GM21423 (cell line): ENCODE measurements around the gene RPS10.
"Not testable (repeated sequence)": the region's sequence is repeated elsewhere in the genome, so short reads cannot be mapped to it uniquely, and the experiment has no call there.

Source experiments
- ATAC-seq: cut with Tn5 transposase; IDR thresholded peaks from one replicate; pipeline ENCODE4 v1.9.1; 2021; ENCODE audit warnings: mild to moderate bottlenecking, moderate library complexity; ENCODE audit not compliant: unreplicated experiment

Gene RPS10

GRCh38 chr6:34374069-34374468 is 51.8 kb downstream of the RPS10 start:
- no peak for ATAC-seq

GRCh38 chr6:34373511-34373910 is 52.4 kb downstream of the RPS10 start:
- ATAC-seq: no peak

- ATAC-seq: not testable (repeated sequence)
These were observed 54.0 kb downstream of the RPS10 start for GRCh38 chr6:34371865-34372264.

GRCh38 chr6:34370361-34370760 is 55.5 kb downstream of the RPS10 start:
- no peak for ATAC-seq

GRCh38 chr6:34369385-34369784 is 56.5 kb downstream of the RPS10 start:
- no peak for ATAC-seq
